Muscle layer of duodenum (tissue), 2 donors: ENCODE results near the gene SCAMP3.
"Not testable (repeated sequence)": the region's sequence is repeated elsewhere in the genome, so short reads cannot be mapped to it uniquely, and the experiment has no call there.

Experiments
- H3K27ac ChIP-seq: one replicate; pipeline ENCODE4 v1.7.0; 2013; ENCODE audit warnings: mild to moderate bottlenecking, low read length
- H3K27me3 ChIP-seq: one replicate; pipeline ENCODE4 v1.7.0; 2013; ENCODE audit warnings: low read depth, mild to moderate bottlenecking, control low read depth, low read length
- H3K36me3 ChIP-seq, 2 donors: one replicate each; pipeline ENCODE4 v1.7.0; 2013; ENCODE audit warnings: low read length in 2 of 2, control low read depth in 1 of 2, mild to moderate bottlenecking in 1 of 2; ENCODE audit not compliant: insufficient read depth in 2 of 2, control insufficient read depth in 1 of 2
- H3K4me1 ChIP-seq, 2 donors: one replicate each; pipeline ENCODE4 v1.7.0; 2013; ENCODE audit warnings: low read length in 2 of 2, mild to moderate bottlenecking in 2 of 2, control low read depth in 1 of 2, moderate library complexity in 1 of 2; ENCODE audit not compliant: insufficient read depth in 2 of 2, control insufficient read depth in 1 of 2
- H3K4me3 ChIP-seq, 2 donors: one replicate each; pipeline ENCODE4 v1.7.0; 2013; ENCODE audit warnings: low read length in 2 of 2, low read depth in 1 of 2, mild to moderate bottlenecking in 1 of 2
- H3K9me3 ChIP-seq, 2 donors: one replicate each; pipeline ENCODE4 v1.7.0; 2013; ENCODE audit warnings: low read length in 2 of 2, control low read depth in 1 of 2, mild to moderate bottlenecking in 1 of 2; ENCODE audit not compliant: control insufficient read depth in 1 of 2
- donor health status: healthy.

SCAMP3 gene

GRCh38 chr1:155236451-155236850, 25.7 kb downstream of the SCAMP3 start:
- peaks cover 0 to 17% of the 10 kb centered on the region in 2 donors for H3K36me3 ChIP-seq
- no peak overlapping the region for H3K4me3 ChIP-seq
- no peaks in the 10 kb centered on the region for H3K9me3 ChIP-seq
- H3K27ac ChIP-seq: no peak overlapping the region
- no peaks in the 10 kb centered on the region for H3K27me3 ChIP-seq
- peaks cover 4 to 15% of the 10 kb centered on the region in 2 donors for H3K4me1 ChIP-seq

GRCh38 chr1:155235375-155235774, 26.8 kb downstream of the SCAMP3 start:
- not testable (repeated sequence) for H3K9me3 ChIP-seq, H3K4me1 ChIP-seq, H3K27me3 ChIP-seq, H3K27ac ChIP-seq, H3K4me3 ChIP-seq
- H3K36me3 ChIP-seq: peaks cover 0 to 17% of the 10 kb centered on the region in 2 donors

- not testable (repeated sequence) for H3K4me3 ChIP-seq, H3K9me3 ChIP-seq, H3K4me1 ChIP-seq, H3K27me3 ChIP-seq, H3K27ac ChIP-seq
- peaks cover 0 to 17% of the 10 kb centered on the region in 2 donors for H3K36me3 ChIP-seq
Observed at GRCh38 chr1:155233502-155233901, 28.7 kb downstream of the SCAMP3 start.

- H3K4me3 ChIP-seq: not testable (repeated sequence)
Observed at GRCh38 chr1:155232001-155232978, 29.9 kb downstream of the SCAMP3 start.

GRCh38 chr1:155231302-155231701, 30.9 kb downstream of the SCAMP3 start:
- not testable (repeated sequence) for H3K36me3 ChIP-seq, H3K4me3 ChIP-seq, H3K27ac ChIP-seq, H3K9me3 ChIP-seq, H3K27me3 ChIP-seq
- peaks cover 4 to 20% of the 10 kb centered on the region in 2 donors for H3K4me1 ChIP-seq

More at GRCh38 chr1:155232001-155232978, 29.9 kb downstream of the SCAMP3 start:
- H3K27me3 ChIP-seq, H3K27ac ChIP-seq, H3K9me3 ChIP-seq: not testable (repeated sequence)
- Histone ChIP-seq H3K4me1 (peaks cover 4 to 16% of the 10 kb centered on the region in 2 donors), H3K36me3 (peaks cover 0 to 12% of the 10 kb centered on the region in 2 donors)

- H3K9me3 ChIP-seq: no peaks in the 10 kb centered on the region
- no peaks in the 10 kb centered on the region for H3K27me3 ChIP-seq
- peak overlapping the region; percentile 71 to 73 for H3K4me3 ChIP-seq
- H3K36me3 ChIP-seq: no peaks in the 10 kb centered on the region
- peaks cover 7 to 28% of the 10 kb centered on the region in 2 donors for H3K4me1 ChIP-seq
- peak overlapping the region; percentile 93 for H3K27ac ChIP-seq
Observed at GRCh38 chr1:155228096-155228427, 34.1 kb downstream of the SCAMP3 start.

GRCh38 chr1:155227261-155228095, 34.7 kb downstream of the SCAMP3 start:
- Histone ChIP-seq H3K9me3 (no peaks in the 10 kb centered on the region), H3K4me1 (peaks cover 7 to 23% of the 10 kb centered on the region in 2 donors), H3K36me3 (no peaks in the 10 kb centered on the region), H3K27ac (peak overlapping the region; percentile 93), H3K27me3 (no peaks in the 10 kb centered on the region), H3K4me3 (peak overlapping the region; percentile 71 to 73)

GRCh38 chr1:155226910-155227260, 35.3 kb downstream of the SCAMP3 start:
- Histone ChIP-seq H3K27me3 (no peaks in the 10 kb centered on the region), H3K36me3 (no peaks in the 10 kb centered on the region), H3K4me1 (peaks cover 7 to 20% of the 10 kb centered on the region in 2 donors), H3K9me3 (no peaks in the 10 kb centered on the region), H3K4me3 (peak overlapping the region; percentile 71 to 73), H3K27ac (peak overlapping the region; percentile 84)

GRCh38 chr1:155226188-155226909, 35.8 kb downstream of the SCAMP3 start:
- peaks cover 7 to 19% of the 10 kb centered on the region in 2 donors for H3K4me1 ChIP-seq
- H3K36me3 ChIP-seq: no peaks in the 10 kb centered on the region
- peak overlapping the region; percentile 84 for H3K27ac ChIP-seq
- no peaks in the 10 kb centered on the region for H3K27me3 ChIP-seq
- peak overlapping the region; percentile 71 to 73 for H3K4me3 ChIP-seq
- H3K9me3 ChIP-seq: no peaks in the 10 kb centered on the region

GRCh38 chr1:155225404-155225759, 36.8 kb downstream of the SCAMP3 start:
- H3K4me3 ChIP-seq, H3K27me3 ChIP-seq, H3K27ac ChIP-seq, H3K9me3 ChIP-seq, H3K36me3 ChIP-seq: not testable (repeated sequence)
- H3K4me1 ChIP-seq: peaks cover 7 to 19% of the 10 kb centered on the region in 2 donors

GRCh38 chr1:155223047-155223446, 39.1 kb downstream of the SCAMP3 start:
- Histone ChIP-seq H3K4me1 (peaks cover 7 to 19% of the 10 kb centered on the region in 2 donors), H3K36me3 (no peaks in the 10 kb centered on the region), H3K4me3 (no peak overlapping the region), H3K27me3 (no peaks in the 10 kb centered on the region), H3K9me3 (no peaks in the 10 kb centered on the region), H3K27ac (no peak overlapping the region)
